Endothelial cell of umbilical vein (primary cell): ENCODE results near the gene TSPEAR. TPM values are rescaled to one million over a fixed set of nuclear protein-coding genes. Genes with fewer than 3 reads are reported as not detected.

ENCODE experiments used
- BruUV-seq: library from RNA; stranded (reverse); fragments of 400-500 nt; replicated peaks from 2 replicates; lab custom pipeline; 2021; lab: Mats Ljungman, UMichigan
- CTCF ChIA-PET: fragments of 300-600, 350-600 bp; sonication (Branson Sonifier 250); formaldehyde crosslinking; loops from one replicate; lab custom pipeline; 2021; ENCODE audit warnings: antibody characterized with exemption, inconsistent platforms; lab: Charles Lee
- POLR2A ChIA-PET: fragments of 300-600, 350-600 bp; sonication (Branson Sonifier 250); formaldehyde crosslinking; loops from one replicate; lab custom pipeline; 2021; ENCODE audit warnings: antibody characterized with exemption, inconsistent platforms; lab: Charles Lee
- DNase-seq: peaks from one replicate; pipeline ENCODE4 v3.0.0-alpha.2; 2011; ENCODE audit warnings: low read depth, low spot score
- FAIRE-seq: peaks from 2 replicates; lab custom pipeline; 2011; peaks lifted over from hg19 to GRCh38; lab: Jason Lieb, UNC
- H2AFZ ChIP-seq: 2 replicates; pipeline ENCODE4 v1.6.0; 2012; ENCODE audit warnings: low read depth, low read length, control low read depth, inconsistent platforms
- H3K27ac ChIP-seq: 2 replicates; pipeline ENCODE4 v1.5.1; 2011; ENCODE audit warnings: low read depth, mild to moderate bottlenecking, control low read depth, low read length, moderate library complexity; ENCODE audit not compliant: insufficient read depth
- H3K27me3 ChIP-seq, 2 experiments: 2 replicates each; pipeline versions ENCODE4 v1.6.0 to v1.6.1; 2011; ENCODE audit warnings: low read length in 2 of 2, mixed read lengths in 1 of 2; ENCODE audit not compliant: control insufficient read depth in 2 of 2, insufficient read depth in 2 of 2
- H3K36me3 ChIP-seq, 2 experiments: 2 replicates in 1 of 2; 3 replicates in 1 of 2; pipeline ENCODE4 v1.5.1; 2011; ENCODE audit warnings: low read length in 2 of 2, mild to moderate bottlenecking in 1 of 2, moderate library complexity in 1 of 2; ENCODE audit not compliant: control insufficient read depth in 2 of 2, insufficient read depth in 2 of 2; ENCODE audit errors: extremely low read depth in 1 of 2
- H3K4me1 ChIP-seq: 3 replicates; pipeline ENCODE4 v1.5.1; 2011; ENCODE audit warnings: mild to moderate bottlenecking, low read length; ENCODE audit not compliant: control insufficient read depth, insufficient read depth; ENCODE audit errors: extremely low read depth
- H3K4me2 ChIP-seq: 2 replicates; pipeline ENCODE4 v1.6.1; 2011; ENCODE audit warnings: low read length, control low read depth, mixed read lengths; ENCODE audit not compliant: insufficient read depth
- H3K4me3 ChIP-seq, 3 experiments: fragments of 200-600 bp in 1 of 3; sonication (generic), shearing (Covaris generic) in 1 of 3; replicated peaks in 1 of 3; 2 replicates each; pipeline ENCODE4 v1.5.1; 2011 to 2016; ENCODE audit warnings: control low read depth in 3 of 3, low read length in 3 of 3, mild to moderate bottlenecking in 2 of 3, inconsistent platforms in 1 of 3, low read depth in 1 of 3, moderate library complexity in 1 of 3; ENCODE audit not compliant: insufficient read depth in 1 of 3
- H3K79me2 ChIP-seq: 2 replicates; pipeline ENCODE4 v1.6.0; 2012; ENCODE audit warnings: low read length, inconsistent platforms; ENCODE audit not compliant: control insufficient read depth, insufficient read depth
- H3K9ac ChIP-seq: replicated peaks from 2 replicates; pipeline ENCODE3; 2011; ENCODE audit warnings: low read length, control low read depth; ENCODE audit not compliant: insufficient read depth; ENCODE audit errors: extremely low read depth
- H3K9me1 ChIP-seq: replicated peaks from 3 replicates; pipeline ENCODE4 v1.6.0; 2011; ENCODE audit warnings: mild to moderate bottlenecking, low read length; ENCODE audit not compliant: control insufficient read depth, insufficient read depth; ENCODE audit errors: extremely low read depth
- H3K9me3 ChIP-seq: replicated peaks from 2 replicates; pipeline ENCODE4 v1.5.1; 2012; ENCODE audit warnings: low read length, inconsistent platforms; ENCODE audit not compliant: control insufficient read depth, insufficient read depth
- H4K20me1 ChIP-seq: replicated peaks from 2 replicates; pipeline ENCODE3; 2011; ENCODE audit warnings: mild to moderate bottlenecking, low read length; ENCODE audit not compliant: control insufficient read depth, insufficient read depth; ENCODE audit errors: extremely low read depth
- CTCF ChIP-seq, 2 donors: IDR thresholded peaks; 1 replicate in 1 of 2; 2 replicates in 1 of 2; pipeline ENCODE4 v1.5.1; 2011; ENCODE audit warnings: low read length in 2 of 2, mild to moderate bottlenecking in 2 of 2, moderate library complexity in 2 of 2, control low read depth in 1 of 2, inconsistent platforms in 1 of 2, low read depth in 1 of 2; ENCODE audit not compliant: insufficient read depth in 1 of 2; ENCODE audit errors: extremely low read depth in 1 of 2
- EZH2 ChIP-seq: IDR thresholded peaks from 2 replicates; pipeline ENCODE4 v1.6.1; 2012; ENCODE audit warnings: borderline replicate concordance, low read depth, mild to moderate bottlenecking, moderate library complexity, low read length, inconsistent platforms; ENCODE audit not compliant: severe bottlenecking
- FOS ChIP-seq: IDR thresholded peaks from 2 replicates; pipeline ENCODE4 v1.6.1; 2011; ENCODE audit warnings: mild to moderate bottlenecking, low read length, moderate library complexity, borderline replicate concordance; ENCODE audit not compliant: insufficient read depth
- GATA2 ChIP-seq: IDR thresholded peaks from 2 replicates; pipeline ENCODE4 v1.7.0; 2011; ENCODE audit warnings: low read depth, mild to moderate bottlenecking, moderate library complexity, mixed read lengths, low read length; ENCODE audit not compliant: insufficient read length, insufficient read depth
- JUN ChIP-seq: IDR thresholded peaks from 2 replicates; pipeline ENCODE4 v1.6.1; 2011; ENCODE audit warnings: borderline replicate concordance, low read depth; ENCODE audit not compliant: insufficient read length, insufficient read depth
- MAX ChIP-seq: IDR thresholded peaks from 2 replicates; pipeline ENCODE4 v1.6.1; 2011; ENCODE audit not compliant: insufficient read depth, insufficient read length
- MYC ChIP-seq: IDR thresholded peaks from one replicate; pipeline ENCODE4 v1.6.1; 2011; ENCODE audit warnings: mild to moderate bottlenecking, low read depth, low read length
- POLR2A ChIP-seq: IDR thresholded peaks from 2 replicates; pipeline ENCODE4 v1.6.1; 2012; ENCODE audit warnings: low read depth, mild to moderate bottlenecking, control low read depth, low read length
- POLR2AphosphoS5 ChIP-seq: IDR thresholded peaks from 2 replicates; pipeline ENCODE4 v1.6.1; 2012; ENCODE audit warnings: low read depth, mild to moderate bottlenecking, control low read depth, low read length, moderate library complexity; ENCODE audit not compliant: insufficient read depth
- dilution Hi-C: fragments of 300-500 bp; cut with MboI; formaldehyde crosslinking; loops from one replicate; pipeline ENCODE4 v1.15.0; 2019; ENCODE audit warnings: low sequenced_read_pairs; ENCODE audit not compliant: extremely low pct_ligation_motif_present
- intact Hi-C: fragments of 100-400 bp; cut with micrococcal nuclease; formaldehyde crosslinking; loops from one replicate; pipeline ENCODE4 v1.10.0; 2022
- polyA plus RNA-seq, 4 experiments: library from polyadenylated mRNA; depleted of rRNA in 3 of 4; stranded (reverse) in 3 of 4; unstranded in 1 of 4; fragments of >200 nt; gene quantifications; 2 replicates each; pipeline versions ENCODE4 v1.2.1 to v1.2.3, GENCODE V29; 2011 to 2012; ENCODE audit warnings: missing spikeins in 1 of 4
- total RNA-seq: library from RNA; stranded (reverse); gene quantifications from 2 replicates; pipeline ENCODE4 v1.2.3, GENCODE V29; 2021

Gene TSPEAR
- total and polyA plus RNA-seq, 2 donors (not counting 3 experiments of a cell fraction or from before 2014, with no cell fraction given): 0.01 TPM; not detected in 1

- no peak overlapping the region for H3K9ac ChIP-seq
- peaks cover 5% of the 10 kb centered on the region for H3K9me3 ChIP-seq
- no peak overlapping the region for H3K4me3 ChIP-seq
- no peak for TF ChIP-seq POLR2A
- TF ChIP-seq MAX: no peak
- TF ChIP-seq EZH2: no peak
- TF ChIP-seq JUN: no peak
- TF ChIP-seq GATA2: no peak
- TF ChIP-seq CTCF (IDR thresholded peaks at IDR 0.05; ENCODE audit: extremely low read depth in 1 of 2, insufficient read depth in 1 of 2, low read depth in 1 of 2, low read length in 2 of 2): no peak
- no peak for TF ChIP-seq MYC
- no peak for TF ChIP-seq FOS
- TF ChIP-seq POLR2AphosphoS5: no peak
- POLR2A ChIA-PET: no interaction called here
- H2AFZ ChIP-seq: no peak overlapping the region
- intact Hi-C loops (no loop called here), dilution Hi-C loops (no loop called here)
- H3K79me2 ChIP-seq: no peaks in the 10 kb centered on the region
- no peaks in the 10 kb centered on the region for H4K20me1 ChIP-seq
- no peak overlapping the region for H3K4me2 ChIP-seq
- no peaks in the 10 kb centered on the region for H3K4me1 ChIP-seq
- DNase-seq (no peak), FAIRE-seq (no peak)
- no peaks in the 10 kb centered on the region for H3K36me3 ChIP-seq
- no peaks in the 10 kb centered on the region for H3K9me1 ChIP-seq
- H3K27me3 ChIP-seq: no peaks in the 10 kb centered on the region
- no peak overlapping the region for H3K27ac ChIP-seq
- BruUV-seq: no TSS peak
- CTCF ChIA-PET: no interaction called here
Observed at GRCh38 chr21:44613386-44614155, 97.8 kb downstream of the TSPEAR start.
